Endodermal cell (in vitro differentiated cells): ENCODE measurements around the gene BCL11B. TPM values are rescaled to one million over a fixed set of nuclear protein-coding genes. Genes with fewer than 3 reads are reported as not detected.
"Not testable (repeated sequence)": the region's sequence is repeated elsewhere in the genome, so short reads cannot be mapped to it uniquely, and the experiment has no call there.

Experiments used
- DNase-seq: peaks from one replicate; pipeline ENCODE4 v3.0.0-alpha.2; 2017
- H3K27ac ChIP-seq: 2 replicates; pipeline ENCODE4 v1.5.1; 2013; ENCODE audit warnings: mild to moderate bottlenecking, low read depth, low read length, moderate library complexity
- H3K27me3 ChIP-seq: 2 replicates; pipeline ENCODE4 v1.6.1; 2013; ENCODE audit warnings: mild to moderate bottlenecking, low read length, moderate library complexity; ENCODE audit not compliant: insufficient read depth, control insufficient read depth, poor library complexity, severe bottlenecking
- H3K36me3 ChIP-seq: 2 replicates; pipeline ENCODE4 v1.7.0; 2013; ENCODE audit warnings: mild to moderate bottlenecking, low read length, moderate library complexity; ENCODE audit not compliant: control insufficient read depth, insufficient read depth
- H3K4me1 ChIP-seq: one replicate; pipeline ENCODE4 v1.7.0; 2013; ENCODE audit warnings: low read length; ENCODE audit not compliant: control insufficient read depth, insufficient read depth
- H3K4me3 ChIP-seq: 2 replicates; pipeline ENCODE4 v1.5.1; 2013; ENCODE audit warnings: mild to moderate bottlenecking, low read length, moderate library complexity
- H3K9ac ChIP-seq: 2 replicates; pipeline ENCODE4 v1.6.1; 2013; ENCODE audit warnings: mild to moderate bottlenecking, low read length, moderate library complexity; ENCODE audit not compliant: poor library complexity, severe bottlenecking; ENCODE audit errors: extremely low read depth
- H3K9me3 ChIP-seq: 2 replicates; pipeline ENCODE4 v1.6.1; 2013; ENCODE audit warnings: mild to moderate bottlenecking, low read length, moderate library complexity; ENCODE audit not compliant: control insufficient read depth
- H3K27ac Mint-ChIP-seq: 2 replicates; pipeline ENCODE4 v1.8.0; 2020; ENCODE audit warnings: mixed read lengths
- H3K27me3 Mint-ChIP-seq: 2 replicates; pipeline ENCODE4 v1.8.0; 2021; ENCODE audit warnings: mild to moderate bottlenecking, mixed read lengths; ENCODE audit not compliant: insufficient read depth
- H3K36me3 Mint-ChIP-seq: 2 replicates; pipeline ENCODE4 v1.8.0; 2020; ENCODE audit warnings: low read depth, mixed read lengths
- H3K4me1 Mint-ChIP-seq: 2 replicates; pipeline ENCODE4 v1.8.0; 2020; ENCODE audit warnings: mixed read lengths
- H3K4me3 Mint-ChIP-seq: 2 replicates; pipeline ENCODE4 v1.8.0; 2020; ENCODE audit warnings: mild to moderate bottlenecking, moderate library complexity, mixed read lengths
- H3K9me3 Mint-ChIP-seq: 2 replicates; pipeline ENCODE4 v1.8.0; 2020; ENCODE audit warnings: mild to moderate bottlenecking, mixed read lengths
- WGBS, 2 experiments: methylation state at CpG; one replicate each; pipeline versions ENCODE4 v1.1.5 to v1.1.7; 2013; ENCODE audit warnings: missing lambda C conversion rate in 2 of 2, mixed read lengths in 1 of 2; ENCODE audit not compliant: insufficient coverage in 1 of 2, insufficient read length in 1 of 2; 5-methylcytosine and 5-hydroxymethylcytosine counted together
- total RNA-seq, 2 donors: library from RNA; stranded (reverse); fragmentation: NEBNext Ultra II Directional in 1 of 2; extraction: Animal tissue kit (Norgen Biotek cat#: 25700) in 1 of 2; gene quantifications; 2 replicates in 1 of 2; 3 replicates in 1 of 2; pipeline ENCODE4 v1.2.1, GENCODE V29; 2021
- TF ChIP-seq, protein P1 (sequence below): fragments of 200-600 bp; sonication (generic); conservative IDR thresholded peaks from 2 replicates; pipeline ENCODE4 v1.5.0; 2021; ENCODE audit warnings: antibody characterized with exemption, mild to moderate bottlenecking

The BCL11B gene
- total RNA-seq, 2 donors from 2014 or later: 5.7 to 6.0 TPM

GRCh38 chr14:99188731-99189191 is 83.2 kb downstream of the BCL11B start:
- peaks cover 24% of the 10 kb centered on the region for H3K4me1 Mint-ChIP-seq
- peak; percentile 85 for DNase-seq
- H3K9me3 Mint-ChIP-seq: no peaks in the 10 kb centered on the region
- H3K4me1 ChIP-seq: no peaks in the 10 kb centered on the region
- no peaks in the 10 kb centered on the region for H3K27me3 Mint-ChIP-seq
- no peak overlapping the region for H3K4me3 ChIP-seq
- no peaks in the 10 kb centered on the region for H3K36me3 Mint-ChIP-seq
- no peak overlapping the region for H3K27ac Mint-ChIP-seq
- H3K27ac ChIP-seq: no peak overlapping the region
- H3K4me3 Mint-ChIP-seq: no peak overlapping the region
- 85 to 94% methylated on average over 16 to 19 of the region's 19 CpGs for WGBS, 2 experiments
- H3K27me3 ChIP-seq: no peaks in the 10 kb centered on the region
- no peak overlapping the region for H3K9ac ChIP-seq
- H3K9me3 ChIP-seq: no peaks in the 10 kb centered on the region
- no peaks in the 10 kb centered on the region for H3K36me3 ChIP-seq
- TF ChIP-seq, protein P1, sequence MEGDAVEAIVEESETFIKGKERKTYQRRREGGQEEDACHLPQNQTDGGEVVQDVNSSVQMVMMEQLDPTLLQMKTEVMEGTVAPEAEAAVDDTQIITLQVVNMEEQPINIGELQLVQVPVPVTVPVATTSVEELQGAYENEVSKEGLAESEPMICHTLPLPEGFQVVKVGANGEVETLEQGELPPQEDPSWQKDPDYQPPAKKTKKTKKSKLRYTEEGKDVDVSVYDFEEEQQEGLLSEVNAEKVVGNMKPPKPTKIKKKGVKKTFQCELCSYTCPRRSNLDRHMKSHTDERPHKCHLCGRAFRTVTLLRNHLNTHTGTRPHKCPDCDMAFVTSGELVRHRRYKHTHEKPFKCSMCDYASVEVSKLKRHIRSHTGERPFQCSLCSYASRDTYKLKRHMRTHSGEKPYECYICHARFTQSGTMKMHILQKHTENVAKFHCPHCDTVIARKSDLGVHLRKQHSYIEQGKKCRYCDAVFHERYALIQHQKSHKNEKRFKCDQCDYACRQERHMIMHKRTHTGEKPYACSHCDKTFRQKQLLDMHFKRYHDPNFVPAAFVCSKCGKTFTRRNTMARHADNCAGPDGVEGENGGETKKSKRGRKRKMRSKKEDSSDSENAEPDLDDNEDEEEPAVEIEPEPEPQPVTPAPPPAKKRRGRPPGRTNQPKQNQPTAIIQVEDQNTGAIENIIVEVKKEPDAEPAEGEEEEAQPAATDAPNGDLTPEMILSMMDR: peak; percentile 87

DNA sequence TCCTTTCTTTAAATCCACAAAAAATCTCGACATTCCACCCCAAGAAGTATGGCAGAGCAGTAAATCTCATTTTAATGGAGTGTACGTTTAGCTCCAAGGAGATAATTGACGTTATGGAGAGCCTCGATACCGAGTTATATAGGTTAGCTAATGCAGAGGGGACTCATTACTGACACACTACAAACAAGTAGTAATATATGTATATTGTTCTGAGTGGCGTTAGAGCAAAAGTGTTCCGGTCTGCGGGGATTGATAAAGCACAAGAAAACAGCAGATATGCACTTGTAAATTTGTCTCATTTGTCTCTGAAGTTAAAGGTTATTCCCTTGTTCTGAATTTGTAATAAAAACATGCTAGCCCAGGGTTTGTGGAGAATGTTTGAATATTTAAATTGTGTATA is 84.1 kb downstream of the BCL11B start:
- Histone ChIP-seq H3K9me3 (no peaks in the 10 kb centered on the region), H3K27me3 (no peaks in the 10 kb centered on the region), H3K4me1 (no peaks in the 10 kb centered on the region), H3K36me3 (no peaks in the 10 kb centered on the region), H3K4me3 (no peak overlapping the region), H3K27ac (no peak overlapping the region), H3K9ac (no peak overlapping the region)
- no peak for DNase-seq
- Mint-ChIP-seq H3K27ac (peak overlapping the region; percentile 20), H3K4me3 (no peak overlapping the region), H3K4me1 (peaks cover 24% of the 10 kb centered on the region), H3K36me3 (peaks cover 2% of the 10 kb centered on the region), H3K9me3 (no peaks in the 10 kb centered on the region), H3K27me3 (no peaks in the 10 kb centered on the region)
- 92 to 97% methylated on average over 3 to 8 of the region's 8 CpGs for WGBS, 2 experiments
- TF ChIP-seq, protein P1: no peak

DNA sequence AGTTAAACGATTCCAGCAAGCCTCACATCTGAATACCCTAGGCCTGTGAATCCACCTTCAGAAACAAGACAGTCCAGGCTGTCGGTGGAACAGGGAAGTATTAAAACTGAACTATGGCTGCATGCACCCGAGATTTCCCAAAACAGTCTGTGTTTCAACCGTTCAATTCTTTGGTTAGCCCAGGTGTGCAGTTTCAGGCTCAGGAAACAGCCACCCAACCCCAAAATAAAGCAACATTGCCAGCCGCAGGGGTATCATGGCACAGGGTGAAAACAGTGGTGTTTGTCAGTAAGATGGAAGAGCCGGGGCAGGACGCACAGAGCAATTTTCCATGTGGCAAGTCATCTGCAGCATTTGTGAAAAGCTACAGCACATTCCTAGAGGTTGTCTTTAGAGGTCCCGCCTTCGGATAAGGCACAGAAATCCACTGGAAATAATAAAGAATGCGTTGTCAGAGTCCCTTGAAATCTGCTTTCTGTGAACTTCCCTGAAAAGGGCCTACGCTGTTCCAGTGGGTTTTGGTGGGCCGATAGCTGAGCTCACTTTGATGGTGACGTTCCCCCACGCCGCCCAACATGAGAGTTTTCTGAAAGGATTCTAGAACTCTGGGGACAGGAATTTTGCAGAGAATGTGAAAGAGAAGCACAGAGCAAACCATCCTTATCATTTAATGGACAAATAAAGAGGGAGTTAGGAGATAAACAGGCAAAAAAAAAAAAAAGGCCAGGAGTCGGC is 84.9 kb downstream of the BCL11B start:
- Histone ChIP-seq H3K27ac (no peak overlapping the region), H3K9me3 (no peaks in the 10 kb centered on the region), H3K27me3 (no peaks in the 10 kb centered on the region), H3K36me3 (no peaks in the 10 kb centered on the region), H3K4me3 (no peak overlapping the region), H3K4me1 (no peaks in the 10 kb centered on the region), H3K9ac (no peak overlapping the region)
- WGBS, 2 experiments: 95 to 96% methylated on average over 15 to 16 of the region's 16 CpGs
- Mint-ChIP-seq H3K4me3 (no peak overlapping the region), H3K9me3 (no peaks in the 10 kb centered on the region), H3K27me3 (no peaks in the 10 kb centered on the region), H3K4me1 (peaks cover 24% of the 10 kb centered on the region), H3K36me3 (peaks cover 2% of the 10 kb centered on the region), H3K27ac (no peak overlapping the region)
- TF ChIP-seq, protein P1: no peak
- no peak for DNase-seq

DNA sequence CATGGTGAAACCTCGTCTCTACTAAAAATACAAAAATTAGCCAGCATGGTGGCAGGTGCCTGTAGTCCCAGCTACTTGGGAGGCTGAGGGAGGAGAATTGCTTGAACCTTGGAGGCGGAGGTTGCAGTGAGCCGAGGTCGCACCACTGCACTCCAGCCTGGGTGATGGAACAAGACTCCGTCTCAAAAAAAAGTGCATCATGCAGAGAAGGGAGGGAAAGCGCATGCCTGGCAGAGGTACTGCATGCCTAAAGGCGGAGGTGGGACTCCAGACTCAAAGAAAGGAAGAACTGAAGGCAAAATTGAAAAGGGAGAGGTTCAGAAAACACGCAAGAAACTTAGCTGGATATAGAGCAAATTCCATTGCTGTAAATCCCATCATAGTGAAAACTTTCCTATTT is 85.7 kb downstream of the BCL11B start:
- not testable (repeated sequence) for DNase-seq, H3K36me3 Mint-ChIP-seq, H3K9me3 ChIP-seq, H3K9me3 Mint-ChIP-seq, H3K4me3 Mint-ChIP-seq, H3K9ac ChIP-seq, H3K36me3 ChIP-seq, H3K27me3 Mint-ChIP-seq, H3K4me3 ChIP-seq, H3K27ac ChIP-seq, H3K27me3 ChIP-seq, H3K4me1 ChIP-seq, H3K27ac Mint-ChIP-seq
- peaks cover 20% of the 10 kb centered on the region for H3K4me1 Mint-ChIP-seq
- 93 to 95% methylated on average over 6 to 8 of the region's 8 CpGs for WGBS, 2 experiments
